GM12892 (cell line): ENCODE measurements around the gene SAP130. TPM values are rescaled to one million over a fixed set of nuclear protein-coding genes. Genes with fewer than 3 reads are reported as not detected.
A peak's percentile ranks its signal among the peaks of the same experiment; 100 is the strongest.

Experiments
- DNase-seq: peaks from one replicate; pipeline ENCODE4 v3.0.0; 2011; ENCODE audit not compliant: insufficient read length
- FAIRE-seq: peaks from 2 replicates; lab custom pipeline; 2011; peaks lifted over from hg19 to GRCh38; lab: Jason Lieb, UNC
- POLR2A ChIP-seq: IDR thresholded peaks from 2 replicates; pipeline ENCODE4 v1.6.1; 2011; ENCODE audit warnings: low read depth, low read length, control low read depth
- POLR2AphosphoS5 ChIP-seq: IDR thresholded peaks from 2 replicates; pipeline ENCODE4 v1.6.1; 2011; ENCODE audit warnings: low read depth, low read length, control low read depth
- TAF1 ChIP-seq: IDR thresholded peaks from 2 replicates; pipeline ENCODE4 v1.6.1; 2011; ENCODE audit warnings: low read depth, mild to moderate bottlenecking, control low read depth, low read length, borderline replicate concordance
- polyA plus RNA-seq: library from polyadenylated mRNA; unstranded; fragments of >200 nt; gene quantifications from one replicate; pipeline ENCODE4 v1.2.1, GENCODE V29; 2012; ENCODE audit warnings: missing spikeins, inconsistent platforms; ENCODE audit not compliant: missing spikeins

The SAP130 gene
- 9.2 TPM for polyA plus RNA-seq

DNA sequence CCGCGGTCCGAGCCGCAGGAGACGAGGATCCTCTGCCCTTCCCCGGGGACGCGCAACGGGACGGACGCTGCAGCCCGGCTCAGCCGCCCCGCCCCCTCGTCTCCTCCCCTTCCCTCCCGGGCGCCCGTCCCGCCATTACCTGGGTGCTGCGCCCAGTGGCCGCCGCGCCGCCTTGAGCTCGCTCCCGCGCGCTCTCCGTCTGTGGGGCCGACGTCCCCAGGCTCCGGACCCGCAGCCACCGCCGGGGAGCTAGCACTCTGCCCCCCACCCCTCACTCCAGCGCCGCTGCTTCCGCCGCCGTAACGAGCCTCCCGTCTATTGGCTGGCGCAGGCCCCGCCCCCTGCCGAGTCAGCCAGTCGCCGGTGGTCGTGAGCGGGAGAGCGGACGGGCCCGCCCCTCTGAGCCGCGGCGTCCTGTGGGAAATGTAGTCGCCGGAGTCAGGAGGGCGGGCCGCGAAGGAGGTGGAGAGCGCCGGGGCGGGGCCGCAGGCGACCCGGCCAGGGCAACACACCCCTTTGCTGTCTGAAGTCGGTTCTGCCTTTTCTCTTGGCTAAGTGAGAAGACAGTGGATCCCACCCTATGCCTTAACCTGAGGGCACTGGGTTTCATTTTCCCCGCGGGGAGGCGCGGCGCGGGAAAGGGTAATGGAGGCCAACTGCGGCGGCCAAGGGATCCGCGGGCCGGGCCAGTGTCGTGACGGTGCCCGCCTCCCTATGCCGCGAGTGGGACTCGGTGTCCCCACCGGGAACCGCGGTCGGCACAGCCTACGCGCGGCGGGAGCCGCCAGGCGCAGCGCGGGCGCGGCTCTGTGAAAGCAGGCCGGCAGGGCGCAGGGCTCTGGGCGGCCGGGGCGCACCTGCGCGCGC, at the start of gene SAP130:
Gene SAP130, minus strand, starts transcription at position 259 of the 867 bp plus-strand sequence. CDS start 1,767 bp downstream, outside the sequence.
- FAIRE-seq (peak; percentile 98), DNase-seq (peak; percentile 91)
- TF ChIP-seq POLR2AphosphoS5 (no peak), POLR2A (peak; percentile 43; the same call in 1 of the 2 replicates), TAF1 (no peak; the same call in 1 of the 2 replicates)

DNA sequence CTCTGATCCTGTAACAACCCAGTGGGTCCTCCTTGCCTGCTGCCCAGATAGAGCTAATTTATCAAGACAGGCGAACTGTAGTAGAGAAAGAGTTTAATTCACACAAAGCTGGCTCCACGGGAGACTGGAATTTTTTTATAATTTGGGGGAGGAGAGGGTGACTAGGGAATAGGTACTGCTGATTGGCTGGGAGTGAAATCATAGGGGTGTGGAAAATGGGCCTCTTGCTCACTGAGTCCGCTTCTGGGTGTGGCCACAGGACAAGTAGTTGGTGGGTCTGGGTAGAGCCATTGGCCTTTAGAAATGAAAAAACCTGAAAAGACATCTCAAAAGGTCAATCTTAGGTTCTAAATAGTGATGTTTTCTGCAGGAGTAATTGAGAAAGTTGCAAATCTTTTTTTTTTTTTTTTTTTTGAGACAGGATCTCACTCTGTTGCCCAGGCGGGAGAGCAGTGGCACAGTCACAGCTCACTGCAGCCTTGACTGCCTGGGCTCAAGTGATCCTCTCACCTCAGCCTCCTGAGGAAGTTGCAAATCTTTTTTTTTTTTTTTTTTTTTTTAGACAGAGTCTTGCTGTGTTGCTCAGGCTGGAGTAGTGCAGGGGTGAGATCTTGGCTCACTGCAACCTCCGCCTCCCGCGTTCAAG, 48.7 kb upstream of the SAP130 start:
- no peak for DNase-seq
- FAIRE-seq = no peak
- no peak for TF ChIP-seq POLR2A
- no peak for TF ChIP-seq TAF1
- no peak for TF ChIP-seq POLR2AphosphoS5

DNA sequence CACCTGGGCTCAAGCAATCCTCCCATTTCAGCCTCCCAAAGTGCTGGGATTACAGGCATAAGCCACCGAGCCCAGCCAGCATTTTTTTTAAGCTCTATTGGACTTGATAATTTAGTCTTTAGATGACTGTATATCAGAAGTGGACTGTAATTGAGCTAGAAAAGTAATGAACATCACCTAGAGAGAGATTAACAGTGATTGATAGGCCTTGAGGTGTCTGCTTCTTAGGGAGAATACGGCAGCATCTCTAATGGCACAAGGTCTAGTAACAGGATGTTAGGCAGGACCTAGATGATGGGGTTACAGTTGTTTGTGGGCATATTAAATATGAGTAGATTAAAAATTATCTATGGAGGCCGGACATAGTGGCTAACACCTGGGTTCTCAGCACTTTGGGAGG, 45.4 kb upstream of the SAP130 start:
- DNase-seq = no peak
- no peak for FAIRE-seq
- no peak for TF ChIP-seq POLR2AphosphoS5
- TF ChIP-seq POLR2A = no peak
- TF ChIP-seq TAF1 = no peak

DNA sequence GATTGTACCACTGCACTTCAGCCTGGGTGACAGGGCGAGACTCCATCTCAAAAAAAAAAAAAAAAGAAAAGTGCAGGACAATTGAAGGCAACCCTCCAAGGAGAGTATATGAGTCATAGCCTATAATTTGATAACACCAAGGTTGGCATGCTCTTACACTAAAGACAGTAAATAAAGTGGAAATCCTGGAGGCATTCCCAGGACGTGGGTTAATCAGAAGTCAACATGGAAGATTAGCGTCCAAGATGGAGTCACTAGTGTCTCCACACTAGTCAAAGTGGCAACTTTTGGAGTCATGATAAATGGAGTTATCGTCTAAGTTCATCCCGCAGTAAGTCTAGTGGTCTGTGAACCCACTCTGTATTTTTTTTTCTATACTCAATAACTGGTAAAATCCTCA, 41.9 kb upstream of the SAP130 start:
- TF ChIP-seq TAF1 (no peak), POLR2A (no peak), POLR2AphosphoS5 (no peak)
- FAIRE-seq (no peak), DNase-seq (no peak)

- FAIRE-seq = no peak
- TF ChIP-seq POLR2A = no peak
- TF ChIP-seq TAF1 = no peak
- TF ChIP-seq POLR2AphosphoS5 = no peak
- no peak for DNase-seq
Observed at GRCh38 chr2:128064353-128064752, 36.5 kb upstream of the SAP130 start.

DNA sequence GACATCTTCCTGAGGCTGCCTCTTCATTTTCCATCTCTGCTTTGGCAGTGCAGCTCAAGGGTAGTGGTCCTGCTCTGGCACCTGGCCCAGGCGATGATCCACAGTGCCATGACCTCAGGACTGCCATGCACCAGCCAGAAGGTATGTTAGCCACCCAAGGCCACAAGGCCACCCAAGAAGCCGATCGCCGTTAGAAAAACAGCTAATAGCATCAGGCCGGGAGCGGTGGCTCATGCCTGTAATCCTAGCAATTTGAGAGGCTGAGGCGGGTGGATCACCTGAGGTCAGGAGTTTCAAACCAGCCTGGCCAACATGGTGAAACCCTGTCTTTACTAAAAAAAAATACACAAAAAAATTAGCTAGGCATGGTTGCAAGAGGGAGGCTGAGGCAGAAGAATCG, 34.7 kb upstream of the SAP130 start:
- DNase-seq (no peak), FAIRE-seq (no peak)
- TF ChIP-seq POLR2A = no peak
- TF ChIP-seq TAF1 = no peak
- no peak for TF ChIP-seq POLR2AphosphoS5

- TF ChIP-seq POLR2A = no peak
- no peak for TF ChIP-seq TAF1
- no peak for TF ChIP-seq POLR2AphosphoS5
- FAIRE-seq = no peak
- no peak for DNase-seq
Observed at GRCh38 chr2:128058114-128058513, 30.3 kb upstream of the SAP130 start.

- FAIRE-seq (no peak), DNase-seq (no peak)
- TF ChIP-seq POLR2A (no peak), TAF1 (no peak), POLR2AphosphoS5 (no peak)
Observed at GRCh38 chr2:128057334-128057733, 29.5 kb upstream of the SAP130 start.

- FAIRE-seq (no peak), DNase-seq (no peak)
- TF ChIP-seq TAF1 (no peak), POLR2A (no peak), POLR2AphosphoS5 (no peak)
Observed at GRCh38 chr2:128054104-128054885, 26.4 kb upstream of the SAP130 start.

- no peak for DNase-seq
- no peak for FAIRE-seq
- no peak for TF ChIP-seq TAF1
- TF ChIP-seq POLR2AphosphoS5 = no peak
- TF ChIP-seq POLR2A = no peak
Observed at GRCh38 chr2:128053331-128053730, 25.5 kb upstream of the SAP130 start.

- DNase-seq (no peak), FAIRE-seq (no peak)
- TF ChIP-seq POLR2A (no peak), POLR2AphosphoS5 (no peak), TAF1 (no peak)
Observed at GRCh38 chr2:128043041-128043440, 15.2 kb upstream of the SAP130 start.
